HG02943 (cell line): ENCODE data around the gene NEK2.
"Not testable (repeated sequence)": the region's sequence is repeated elsewhere in the genome, so short reads cannot be mapped to it uniquely, and the experiment has no call there.

ENCODE experiments used
- ATAC-seq: cut with Tn5 transposase; IDR thresholded peaks from one replicate; pipeline ENCODE4 v1.9.1; 2021; ENCODE audit warnings: mild to moderate bottlenecking, low read depth, moderate library complexity; ENCODE audit not compliant: unreplicated experiment

The NEK2 gene

DNA sequence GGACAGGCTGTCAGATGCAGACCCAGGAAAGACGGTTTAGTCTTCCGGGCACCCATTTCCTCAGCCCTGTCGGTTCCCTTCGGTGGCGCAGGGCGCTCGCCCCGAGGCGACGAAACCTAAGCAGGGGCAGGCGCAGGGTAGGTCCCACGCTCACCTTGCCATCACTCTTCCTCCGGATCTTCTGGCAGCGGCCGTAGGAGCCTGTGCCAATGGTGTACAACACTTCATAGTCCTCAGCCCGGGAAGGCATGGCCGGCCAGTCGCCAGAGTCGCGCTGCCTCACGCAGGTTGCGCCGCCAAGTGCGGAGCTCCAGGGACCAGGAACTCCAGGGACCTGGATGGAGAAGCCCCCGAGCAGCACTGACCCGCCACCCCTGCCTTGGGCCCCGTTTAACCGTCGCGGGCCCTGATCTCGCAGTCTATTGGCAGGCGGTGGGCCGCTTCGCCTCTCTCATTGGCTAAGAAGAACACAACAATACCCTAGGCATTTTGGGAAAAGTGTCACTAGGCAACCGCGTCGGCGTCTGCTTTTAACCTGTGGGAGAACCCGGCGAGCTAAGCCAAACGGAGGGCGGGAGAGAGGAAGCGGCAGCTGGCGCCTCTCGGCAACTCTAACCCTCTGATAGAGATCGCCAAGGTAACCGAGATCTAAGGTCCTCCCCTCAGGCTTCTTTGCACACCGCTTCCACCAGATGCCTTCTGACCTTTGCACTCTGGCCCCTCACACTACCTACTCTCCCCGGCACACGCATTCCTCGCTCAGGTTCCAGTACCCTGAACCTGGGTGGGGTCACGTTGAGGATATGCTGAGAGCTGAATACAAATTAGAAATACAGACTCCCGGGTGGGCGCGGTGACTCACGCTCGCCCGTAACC is at the start of gene NEK2:
Gene NEK2, minus strand, starts transcription at position 392 of the 876 bp plus-strand sequence. Its CDS starts 142 bp downstream, at position 250.
- peak; percentile 94 for ATAC-seq

DNA sequence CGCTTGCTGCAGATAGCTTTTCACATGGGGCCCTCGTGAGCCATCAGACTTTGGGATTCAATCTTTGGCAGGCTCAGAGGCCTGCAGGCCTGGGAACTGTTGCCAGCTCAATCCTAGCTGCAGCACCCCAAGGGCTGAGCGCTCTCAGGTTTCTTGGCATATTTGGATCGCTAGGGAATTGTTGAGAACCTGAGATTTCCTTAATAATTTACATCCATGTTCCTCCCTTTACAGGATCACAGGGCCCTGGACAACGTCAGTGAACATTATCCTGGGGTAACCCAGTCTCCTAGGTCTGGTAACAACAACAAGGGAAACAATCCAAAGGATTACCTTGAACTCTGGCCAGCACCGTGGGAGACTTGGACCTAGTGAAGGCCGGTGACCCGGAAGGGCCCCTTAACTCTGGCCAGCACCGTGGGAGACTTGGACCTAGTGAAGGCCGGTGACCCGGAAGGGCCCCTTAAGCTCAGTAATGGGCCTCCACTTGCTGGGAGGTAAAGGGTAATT is 49.3 kb upstream of the NEK2 start:
- ATAC-seq = no peak

DNA sequence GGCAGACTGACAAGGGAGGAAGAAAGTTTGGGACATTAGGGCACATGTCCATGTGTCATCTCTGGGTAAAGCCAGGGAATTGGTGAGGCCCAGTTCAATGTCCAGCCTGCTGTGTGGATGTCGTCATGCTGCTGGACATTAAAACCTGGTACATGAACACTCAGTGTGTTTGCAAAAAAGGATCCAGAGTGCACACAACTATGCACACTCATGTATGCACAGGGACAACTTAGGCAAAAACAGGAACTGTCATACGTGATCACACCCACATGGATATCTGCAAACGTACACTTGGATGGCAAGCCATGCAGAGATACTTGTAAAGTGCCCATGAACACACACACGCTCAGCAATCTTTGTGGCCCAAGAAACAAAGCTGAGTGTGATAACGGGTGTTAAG is 47.9 kb upstream of the NEK2 start:
- no peak for ATAC-seq

DNA sequence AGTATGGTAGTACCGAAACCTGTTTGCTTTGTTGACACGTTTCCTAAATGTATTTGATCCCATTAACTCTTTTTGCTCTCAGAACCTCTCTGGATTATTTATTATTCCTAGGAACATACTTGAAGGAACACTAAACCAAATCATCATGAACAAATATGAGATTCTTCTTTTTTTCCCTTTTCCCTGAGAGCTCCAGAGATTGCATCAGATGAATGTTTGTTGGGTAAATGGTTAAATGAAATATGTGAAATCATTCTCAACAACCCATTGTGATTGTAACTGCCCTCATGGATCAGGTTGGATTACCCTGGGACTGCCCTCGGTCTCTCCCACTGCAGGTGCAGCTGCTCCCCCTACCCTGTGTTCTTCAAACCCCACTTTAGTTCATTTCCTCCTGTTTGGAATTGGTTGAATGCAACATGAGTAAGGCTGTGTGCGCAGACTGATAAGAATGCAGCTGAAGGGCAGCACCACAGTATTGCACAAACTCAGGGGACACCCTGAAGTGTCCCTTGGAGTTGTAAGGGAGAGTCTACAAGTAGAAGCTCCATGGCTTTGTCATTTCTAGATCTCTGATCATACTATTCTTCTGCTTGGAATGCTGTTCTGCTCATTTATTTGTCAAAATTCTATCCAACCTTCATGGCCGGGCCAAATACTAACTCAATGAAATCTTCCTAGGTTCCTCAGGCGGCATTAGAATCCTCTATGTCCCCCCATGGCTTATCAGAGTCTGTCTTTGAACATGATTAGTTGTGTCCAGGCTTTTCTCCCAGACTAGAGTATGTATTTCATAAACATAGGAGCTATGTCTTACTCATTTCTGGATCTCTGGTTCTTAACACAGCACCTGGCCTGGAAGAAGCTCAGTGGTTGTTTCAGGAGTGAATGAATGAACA is 47.1 kb upstream of the NEK2 start:
- ATAC-seq = no peak

DNA sequence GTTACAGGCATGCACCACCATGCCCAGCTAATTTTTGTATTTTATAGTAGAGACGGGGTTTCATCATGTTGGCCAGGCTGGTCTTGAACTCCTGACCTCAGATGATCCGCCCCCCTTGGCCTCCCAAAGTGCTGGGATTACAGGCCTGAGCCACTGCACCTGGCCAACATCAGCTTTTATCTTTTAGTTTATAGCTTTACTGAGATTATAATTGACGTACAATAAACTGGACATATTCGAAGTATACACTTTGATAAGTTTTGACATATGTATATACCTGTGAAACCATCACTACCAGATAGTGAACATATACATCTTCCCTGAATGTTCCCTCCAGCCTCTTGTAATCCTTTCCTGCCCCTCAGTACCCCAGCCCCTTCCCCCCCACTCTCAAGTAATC is 41.1 kb upstream of the NEK2 start:
- ATAC-seq = not testable (repeated sequence)

DNA sequence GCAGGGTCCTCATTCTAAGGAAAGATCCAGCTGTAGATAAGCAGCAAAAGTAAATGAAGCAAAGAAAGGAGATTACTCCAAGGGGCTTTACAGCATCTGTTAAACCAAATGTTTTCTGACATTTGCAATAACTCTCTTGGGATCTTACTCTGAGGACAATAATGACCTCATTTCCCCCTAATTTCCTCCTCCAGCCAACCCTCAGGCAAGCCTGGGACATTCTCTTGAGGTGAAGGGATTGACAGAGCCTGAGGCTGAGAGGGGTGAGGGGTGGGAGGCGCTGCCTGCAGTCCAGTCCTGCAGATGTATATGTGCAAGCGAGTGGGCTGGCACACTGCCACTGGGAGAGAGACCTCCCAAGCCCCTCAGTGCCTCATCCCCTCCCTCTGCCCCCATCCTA is 40.5 kb upstream of the NEK2 start:
- no peak for ATAC-seq

DNA sequence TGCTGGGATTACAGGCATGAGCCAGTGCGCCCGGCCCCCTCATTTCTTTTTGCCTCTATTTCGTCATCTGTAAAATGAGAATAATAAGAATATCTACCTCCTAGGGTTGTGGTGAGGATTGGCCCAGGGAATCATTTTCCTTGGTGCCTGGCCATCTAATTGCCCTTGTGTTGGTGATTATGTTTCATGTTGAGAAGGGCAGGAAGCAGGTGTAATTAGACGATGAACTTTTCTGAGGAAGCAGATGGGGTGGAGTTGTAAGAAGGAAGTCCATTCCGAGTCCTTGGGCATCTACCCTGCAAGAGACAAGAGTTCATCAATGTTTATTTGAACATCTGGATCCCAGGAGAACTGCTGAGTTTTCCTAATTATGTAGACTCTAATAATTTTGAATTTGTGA is 38.7 kb upstream of the NEK2 start:
- ATAC-seq = no peak

DNA sequence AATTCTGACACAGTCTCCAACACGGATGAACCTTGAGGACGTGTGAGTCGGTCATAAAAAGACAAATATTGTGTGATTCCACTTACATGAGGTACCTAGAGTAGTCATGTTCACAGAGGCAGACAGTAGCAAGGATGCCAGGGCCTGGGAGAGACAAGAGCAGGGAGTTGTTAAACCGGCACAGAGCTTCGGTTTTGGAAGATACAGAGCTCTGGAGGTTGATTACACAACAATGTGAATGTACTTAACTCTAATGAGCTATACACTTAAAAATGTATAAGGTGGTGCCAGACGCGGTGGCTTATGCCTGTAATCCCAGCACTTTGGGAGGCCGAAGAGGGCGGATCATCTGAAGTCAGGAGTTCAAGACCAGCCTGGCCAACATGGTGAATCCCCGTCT is 37.8 kb upstream of the NEK2 start:
- no peak for ATAC-seq

DNA sequence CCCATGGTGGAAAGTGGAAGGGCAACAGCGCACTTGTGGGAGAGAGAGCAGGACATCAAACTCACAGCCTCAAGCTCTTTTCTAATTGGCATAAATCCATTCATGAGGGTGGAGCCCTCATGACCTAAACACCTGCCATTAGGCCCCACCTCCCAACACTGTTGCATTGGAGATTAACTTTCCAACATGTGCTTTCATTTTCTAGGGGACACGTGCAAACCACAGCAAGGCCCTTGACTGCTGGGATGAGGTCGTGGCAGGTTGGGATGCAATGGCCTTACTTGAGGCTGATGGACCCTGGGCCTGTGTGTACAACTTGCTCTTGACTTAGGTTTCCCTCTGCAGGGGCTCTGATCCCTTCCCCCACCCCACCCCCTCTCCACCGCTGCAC is 35.9 kb upstream of the NEK2 start:
- ATAC-seq = no peak

DNA sequence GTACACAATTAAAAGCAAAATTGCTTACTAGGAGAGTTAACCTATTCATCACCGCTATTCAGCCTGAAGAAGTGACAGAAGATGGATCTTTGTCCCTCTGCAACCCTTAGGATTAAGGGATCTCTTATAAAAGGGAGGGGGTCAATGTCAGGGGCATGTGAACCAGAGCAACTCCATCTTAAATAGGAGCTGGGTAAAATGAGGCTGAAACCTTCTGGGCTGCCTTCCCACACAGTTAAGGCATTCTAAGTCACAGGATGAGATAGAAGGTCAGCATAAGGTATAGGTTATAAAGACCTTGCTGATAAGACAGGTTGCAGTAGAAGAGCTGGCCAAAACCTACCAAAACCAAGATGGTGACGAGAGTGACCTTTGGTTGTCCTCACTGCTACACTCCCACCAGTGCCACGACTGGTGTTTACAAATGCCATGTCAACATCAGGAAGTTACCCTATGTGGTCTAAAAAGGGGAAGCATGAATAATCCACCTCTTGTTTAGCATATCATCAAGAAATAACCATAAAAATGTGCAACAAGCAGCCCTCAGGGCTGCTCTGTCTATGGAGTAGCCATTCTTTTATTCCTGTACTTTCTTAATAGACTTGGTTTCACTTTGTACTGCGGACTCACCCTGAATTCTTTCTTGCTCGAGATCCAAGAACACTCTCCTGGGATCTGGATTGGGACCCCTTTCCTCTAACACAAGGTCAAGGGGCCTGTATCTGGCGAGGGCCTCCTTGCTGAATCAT is 35.3 kb upstream of the NEK2 start:
- no peak for ATAC-seq

DNA sequence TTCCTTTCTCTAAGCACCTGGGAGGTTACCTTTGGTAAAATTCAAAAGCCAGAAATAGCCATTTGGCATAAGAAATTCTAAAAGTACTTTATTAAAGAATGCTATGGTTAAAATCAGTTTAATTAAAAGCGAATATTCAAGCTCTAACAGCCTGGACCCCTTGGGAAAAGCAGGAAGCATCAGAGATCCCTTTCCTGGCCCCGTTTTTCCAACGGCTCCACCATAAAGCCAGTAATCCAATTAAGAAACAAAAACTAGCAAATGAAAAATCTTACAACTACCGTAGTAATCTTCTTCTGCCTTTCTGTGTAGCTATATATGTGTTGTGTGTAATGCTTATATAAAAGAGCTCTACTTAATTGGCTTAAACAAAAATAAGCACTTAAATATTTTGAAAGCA is 33.5 kb upstream of the NEK2 start:
- no peak for ATAC-seq

DNA sequence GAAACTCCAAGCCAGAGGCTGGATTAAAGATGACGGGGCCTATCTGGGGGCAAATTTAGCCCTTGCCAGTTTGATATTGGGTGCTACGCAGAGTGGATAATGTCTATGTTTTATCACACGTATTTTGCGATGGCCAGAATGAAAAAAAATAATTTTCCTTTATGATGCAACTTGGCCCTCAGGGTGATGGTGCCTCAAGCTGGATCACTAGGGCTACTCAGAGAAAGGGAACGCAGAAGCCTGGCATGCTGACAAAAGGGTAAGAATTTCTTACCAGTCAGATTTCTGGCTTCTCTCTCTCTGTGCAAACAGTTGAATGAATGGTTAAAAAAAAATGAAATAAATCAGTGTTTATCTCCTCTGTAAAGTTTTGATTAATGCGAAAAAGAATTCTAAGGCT is 32.6 kb upstream of the NEK2 start:
- no peak for ATAC-seq

DNA sequence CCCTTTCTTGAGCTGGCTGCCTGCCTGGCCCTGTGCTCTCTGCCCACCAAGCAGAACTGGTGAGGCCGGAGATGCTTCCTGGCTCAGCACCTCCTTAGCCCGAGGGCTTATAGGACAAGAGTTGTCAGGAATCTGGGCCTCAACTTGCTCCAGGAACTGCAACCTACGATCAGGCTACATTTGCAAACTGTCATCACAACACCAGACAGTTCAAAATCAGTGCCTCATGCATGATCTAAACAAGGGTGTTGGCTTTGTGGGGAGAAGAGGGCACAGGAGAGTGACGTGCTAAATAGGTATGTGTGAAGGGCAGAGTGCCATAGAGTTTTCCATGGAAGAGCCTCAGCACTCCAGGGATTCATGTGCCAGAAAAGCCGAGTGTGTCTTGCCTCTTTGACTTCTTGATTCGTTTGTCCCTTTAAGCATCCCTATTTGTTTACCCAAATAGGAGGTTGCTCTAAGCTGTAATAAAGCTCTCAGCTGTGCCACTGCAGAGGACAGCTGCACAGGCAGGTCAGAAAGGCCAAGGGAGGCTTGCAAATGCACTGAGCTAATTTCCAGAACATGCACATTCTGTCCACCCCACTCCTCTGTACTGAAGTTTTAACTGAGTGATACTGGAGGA is 30.2 kb upstream of the NEK2 start:
- no peak for ATAC-seq

DNA sequence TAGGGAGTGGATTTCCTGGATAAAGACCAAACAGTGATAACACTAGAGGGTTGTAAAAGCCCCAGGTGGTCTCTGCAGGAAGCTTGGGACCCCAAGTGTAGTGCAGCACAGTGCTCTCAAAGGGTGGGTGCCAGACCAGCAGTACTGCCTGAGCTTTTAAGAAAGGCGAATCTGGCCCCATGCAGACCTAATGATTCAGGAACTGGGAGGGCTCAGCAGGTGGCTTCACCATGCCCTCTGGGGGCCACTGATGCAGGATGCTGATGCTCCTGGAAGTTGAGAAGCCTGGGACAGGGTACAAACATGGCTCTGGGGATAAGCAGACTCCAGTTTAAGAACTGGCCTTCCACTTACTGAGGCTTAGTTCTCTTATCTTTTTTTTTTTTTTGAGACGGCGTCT is 29.1 kb upstream of the NEK2 start:
- ATAC-seq = no peak

DNA sequence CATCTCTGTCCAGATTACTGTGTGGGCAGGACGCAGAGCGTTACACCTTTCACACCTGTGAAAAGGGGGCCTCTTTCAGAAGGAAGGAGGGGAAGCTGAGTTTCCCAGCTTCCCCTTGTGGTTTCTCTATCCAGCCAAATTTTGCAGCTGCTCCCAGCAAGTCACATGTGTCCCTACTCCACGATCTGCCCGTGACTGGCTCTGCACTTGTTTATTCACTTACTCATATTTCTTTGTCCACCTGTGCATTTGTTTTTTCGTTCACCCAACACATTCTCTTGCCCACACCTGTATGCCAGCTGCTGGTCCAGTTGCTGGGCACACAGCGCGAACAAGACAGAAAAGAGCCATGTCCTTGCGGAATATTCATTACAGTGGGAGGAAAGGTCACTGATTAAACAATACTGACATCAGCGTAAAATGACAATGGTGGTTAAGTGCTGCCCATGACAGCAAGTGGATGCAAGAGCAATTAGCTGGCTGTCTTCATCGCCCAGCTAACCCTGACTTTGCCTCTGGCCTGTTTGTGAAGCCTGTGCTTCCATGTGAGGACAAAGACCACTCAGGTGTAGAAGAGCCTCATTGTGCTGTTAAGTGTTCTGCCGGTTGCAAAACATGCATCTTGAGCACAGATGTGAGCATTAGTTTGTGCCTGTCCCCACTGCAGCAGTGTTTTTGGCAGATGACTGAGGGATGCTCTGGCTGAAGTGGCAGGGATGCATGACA is 28.6 kb upstream of the NEK2 start:
- ATAC-seq = no peak

DNA sequence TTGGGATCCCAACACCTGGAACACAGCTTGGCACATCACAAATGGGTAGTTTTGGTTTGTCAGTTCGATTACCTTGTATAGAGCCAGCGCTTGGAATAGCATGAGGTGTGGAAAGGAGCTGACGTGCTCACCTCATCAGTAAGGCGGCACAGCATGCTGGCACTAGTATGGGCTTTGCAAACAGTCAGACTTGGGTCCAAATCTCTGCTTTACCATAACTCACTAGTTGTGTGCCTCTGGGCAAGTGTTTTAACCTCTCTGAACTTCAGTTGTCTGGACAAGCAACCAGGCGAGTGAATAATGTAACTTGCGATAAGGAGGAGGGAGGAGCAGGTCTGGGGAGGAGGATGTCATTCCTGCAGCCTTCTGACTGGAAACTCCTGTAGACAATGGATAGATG is 26.3 kb upstream of the NEK2 start:
- ATAC-seq = no peak

DNA sequence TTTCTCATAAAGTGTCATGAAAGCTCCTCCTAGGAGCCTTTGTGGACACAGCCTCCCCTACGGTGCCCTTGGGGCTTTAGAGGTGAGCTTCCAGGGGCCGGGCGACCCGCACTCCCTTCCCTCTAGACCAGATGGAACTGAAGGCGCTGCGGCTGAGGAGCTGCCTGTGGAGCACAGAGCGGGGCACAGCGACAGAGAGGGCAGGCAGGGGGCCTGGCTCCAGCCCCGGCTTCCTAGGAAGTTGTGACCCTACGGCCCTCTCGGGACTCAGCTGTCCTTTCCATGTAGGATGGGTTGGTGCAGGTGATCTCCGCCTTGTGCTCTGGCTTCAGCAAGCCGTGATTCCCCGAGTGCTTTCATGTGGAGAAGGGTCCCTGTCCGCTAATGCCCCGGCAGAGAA is 23.6 kb upstream of the NEK2 start:
- ATAC-seq = no peak

DNA sequence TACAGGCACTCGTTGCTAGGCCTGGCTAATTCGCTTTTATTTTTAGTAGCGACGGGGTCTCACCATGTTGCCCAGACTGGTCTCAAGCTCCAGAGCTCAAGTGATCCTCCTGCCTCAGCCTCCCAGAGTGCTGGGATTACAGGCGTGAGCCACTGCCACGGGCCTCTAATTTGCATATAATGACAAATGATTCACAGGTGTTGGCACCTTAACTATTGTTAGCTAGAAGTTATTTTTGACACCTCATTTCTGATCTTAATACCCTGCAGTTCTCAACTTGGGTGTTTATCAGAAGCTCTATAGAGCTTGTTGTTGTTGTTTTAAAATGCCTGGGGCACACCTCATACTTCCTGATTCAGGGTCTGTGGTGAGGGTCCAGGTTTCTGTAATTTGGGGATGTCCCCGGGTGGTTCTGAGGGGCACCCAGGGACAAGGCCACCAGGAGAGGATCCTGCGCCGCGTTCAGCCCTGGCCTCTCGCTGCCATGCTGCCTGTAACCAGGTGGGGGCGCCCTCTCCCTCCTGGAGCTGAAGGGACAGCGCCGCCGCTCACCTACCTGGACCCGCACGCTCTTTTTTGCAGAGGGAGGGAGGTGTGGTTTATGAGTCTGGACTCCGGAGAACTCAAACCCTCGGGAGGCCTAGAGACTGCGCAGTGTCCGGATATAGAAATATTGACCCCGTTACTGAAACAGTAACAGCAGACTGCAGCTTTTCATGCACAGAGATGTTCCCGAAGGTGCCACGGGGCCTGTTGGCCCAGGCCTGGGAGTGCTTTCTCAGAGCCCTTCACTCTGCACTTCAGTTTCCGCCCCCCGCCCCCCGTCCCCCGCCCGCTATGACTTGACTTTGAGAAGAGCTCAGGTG is 23.0 kb upstream of the NEK2 start:
- peak; percentile 43 for ATAC-seq

DNA sequence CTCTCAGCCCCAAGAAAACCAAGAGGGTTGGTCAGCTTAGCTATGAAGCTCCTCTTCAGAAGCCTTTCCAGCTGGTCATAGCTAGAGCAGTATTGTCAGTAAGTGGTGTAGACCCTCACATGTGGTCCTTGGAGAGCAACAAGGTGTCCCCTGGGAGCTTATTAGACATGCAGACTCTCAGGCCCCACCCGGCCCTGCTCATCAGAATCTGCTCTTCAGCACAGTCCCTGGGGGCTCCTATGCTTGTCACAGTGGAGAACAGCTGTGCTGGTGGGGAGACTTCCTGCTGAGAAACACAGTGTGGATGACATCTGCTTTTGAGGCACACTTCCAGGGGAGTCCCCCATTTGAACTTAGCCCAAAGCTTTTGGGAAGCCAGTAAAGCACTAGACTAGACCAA is 21.9 kb upstream of the NEK2 start:
- ATAC-seq = peak; percentile 70
